Endodermal cell (in vitro differentiated cells): Measurements from ENCODE around the gene RPS6KA2. TPM values are rescaled to one million over a fixed set of nuclear protein-coding genes. Genes with fewer than 3 reads are reported as not detected.

Experiments used
- DNase-seq: peaks from one replicate; pipeline ENCODE4 v3.0.0-alpha.2; 2017
- H3K27ac ChIP-seq: 2 replicates; pipeline ENCODE4 v1.5.1; 2013; ENCODE audit warnings: mild to moderate bottlenecking, low read depth, low read length, moderate library complexity
- H3K27me3 ChIP-seq: 2 replicates; pipeline ENCODE4 v1.6.1; 2013; ENCODE audit warnings: mild to moderate bottlenecking, low read length, moderate library complexity; ENCODE audit not compliant: insufficient read depth, control insufficient read depth, poor library complexity, severe bottlenecking
- H3K36me3 ChIP-seq: 2 replicates; pipeline ENCODE4 v1.7.0; 2013; ENCODE audit warnings: mild to moderate bottlenecking, low read length, moderate library complexity; ENCODE audit not compliant: control insufficient read depth, insufficient read depth
- H3K4me1 ChIP-seq: one replicate; pipeline ENCODE4 v1.7.0; 2013; ENCODE audit warnings: low read length; ENCODE audit not compliant: control insufficient read depth, insufficient read depth
- H3K4me3 ChIP-seq: 2 replicates; pipeline ENCODE4 v1.5.1; 2013; ENCODE audit warnings: mild to moderate bottlenecking, low read length, moderate library complexity
- H3K9ac ChIP-seq: 2 replicates; pipeline ENCODE4 v1.6.1; 2013; ENCODE audit warnings: mild to moderate bottlenecking, low read length, moderate library complexity; ENCODE audit not compliant: poor library complexity, severe bottlenecking; ENCODE audit errors: extremely low read depth
- H3K9me3 ChIP-seq: 2 replicates; pipeline ENCODE4 v1.6.1; 2013; ENCODE audit warnings: mild to moderate bottlenecking, low read length, moderate library complexity; ENCODE audit not compliant: control insufficient read depth
- H3K27ac Mint-ChIP-seq: 2 replicates; pipeline ENCODE4 v1.8.0; 2020; ENCODE audit warnings: mixed read lengths
- H3K27me3 Mint-ChIP-seq: 2 replicates; pipeline ENCODE4 v1.8.0; 2021; ENCODE audit warnings: mild to moderate bottlenecking, mixed read lengths; ENCODE audit not compliant: insufficient read depth
- H3K36me3 Mint-ChIP-seq: 2 replicates; pipeline ENCODE4 v1.8.0; 2020; ENCODE audit warnings: low read depth, mixed read lengths
- H3K4me1 Mint-ChIP-seq: 2 replicates; pipeline ENCODE4 v1.8.0; 2020; ENCODE audit warnings: mixed read lengths
- H3K4me3 Mint-ChIP-seq: 2 replicates; pipeline ENCODE4 v1.8.0; 2020; ENCODE audit warnings: mild to moderate bottlenecking, moderate library complexity, mixed read lengths
- H3K9me3 Mint-ChIP-seq: 2 replicates; pipeline ENCODE4 v1.8.0; 2020; ENCODE audit warnings: mild to moderate bottlenecking, mixed read lengths
- WGBS, 2 experiments: methylation state at CpG; one replicate each; pipeline versions ENCODE4 v1.1.5 to v1.1.7; 2013; ENCODE audit warnings: missing lambda C conversion rate in 2 of 2, mixed read lengths in 1 of 2; ENCODE audit not compliant: insufficient coverage in 1 of 2, insufficient read length in 1 of 2; 5-methylcytosine and 5-hydroxymethylcytosine counted together
- total RNA-seq, 2 donors: library from RNA; stranded (reverse); fragmentation: NEBNext Ultra II Directional in 1 of 2; extraction: Animal tissue kit (Norgen Biotek cat#: 25700) in 1 of 2; gene quantifications; 2 replicates in 1 of 2; 3 replicates in 1 of 2; pipeline ENCODE4 v1.2.1, GENCODE V29; 2021
- TF ChIP-seq, protein P1 (sequence below): fragments of 200-600 bp; sonication (generic); conservative IDR thresholded peaks from 2 replicates; pipeline ENCODE4 v1.5.0; 2021; ENCODE audit warnings: antibody characterized with exemption, mild to moderate bottlenecking

The RPS6KA2 gene
- total RNA-seq, 2 donors from 2014 or later, result 17.9 to 23.9 TPM

- WGBS, 2 experiments, result 94 to 96% methylated on average over 9 of the region's 9 CpGs
These were observed 123.0 kb downstream of the RPS6KA2 start for GRCh38 chr6:166504100-166504499.

GRCh38 chr6:166503167-166503744, 123.8 kb downstream of the RPS6KA2 start:
- TF ChIP-seq, protein P1, sequence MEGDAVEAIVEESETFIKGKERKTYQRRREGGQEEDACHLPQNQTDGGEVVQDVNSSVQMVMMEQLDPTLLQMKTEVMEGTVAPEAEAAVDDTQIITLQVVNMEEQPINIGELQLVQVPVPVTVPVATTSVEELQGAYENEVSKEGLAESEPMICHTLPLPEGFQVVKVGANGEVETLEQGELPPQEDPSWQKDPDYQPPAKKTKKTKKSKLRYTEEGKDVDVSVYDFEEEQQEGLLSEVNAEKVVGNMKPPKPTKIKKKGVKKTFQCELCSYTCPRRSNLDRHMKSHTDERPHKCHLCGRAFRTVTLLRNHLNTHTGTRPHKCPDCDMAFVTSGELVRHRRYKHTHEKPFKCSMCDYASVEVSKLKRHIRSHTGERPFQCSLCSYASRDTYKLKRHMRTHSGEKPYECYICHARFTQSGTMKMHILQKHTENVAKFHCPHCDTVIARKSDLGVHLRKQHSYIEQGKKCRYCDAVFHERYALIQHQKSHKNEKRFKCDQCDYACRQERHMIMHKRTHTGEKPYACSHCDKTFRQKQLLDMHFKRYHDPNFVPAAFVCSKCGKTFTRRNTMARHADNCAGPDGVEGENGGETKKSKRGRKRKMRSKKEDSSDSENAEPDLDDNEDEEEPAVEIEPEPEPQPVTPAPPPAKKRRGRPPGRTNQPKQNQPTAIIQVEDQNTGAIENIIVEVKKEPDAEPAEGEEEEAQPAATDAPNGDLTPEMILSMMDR, result no peak
- no peak overlapping the region for H3K4me3 ChIP-seq
- H3K27me3 Mint-ChIP-seq, result no peaks in the 10 kb centered on the region
- H3K36me3 ChIP-seq, result peaks cover 10% of the 10 kb centered on the region
- H3K9me3 ChIP-seq, result no peaks in the 10 kb centered on the region
- peaks cover 37% of the 10 kb centered on the region for H3K36me3 Mint-ChIP-seq
- no peak overlapping the region for H3K27ac Mint-ChIP-seq
- no peak overlapping the region for H3K9ac ChIP-seq
- no peaks in the 10 kb centered on the region for H3K27me3 ChIP-seq
- H3K9me3 Mint-ChIP-seq, result no peaks in the 10 kb centered on the region
- H3K4me1 ChIP-seq, result no peaks in the 10 kb centered on the region
- DNase-seq, result no peak
- no peak overlapping the region for H3K4me3 Mint-ChIP-seq
- H3K27ac ChIP-seq, result no peak overlapping the region
- WGBS, 2 experiments, result 94 to 96% methylated on average over 11 to 12 of the region's 12 CpGs
- H3K4me1 Mint-ChIP-seq, result no peaks in the 10 kb centered on the region

More at GRCh38 chr6:166504100-166504499, 123.0 kb downstream of the RPS6KA2 start:
- TF ChIP-seq, protein P1, result no peak
- Histone ChIP-seq H3K27me3 (no peaks in the 10 kb centered on the region), H3K36me3 (peaks cover 10% of the 10 kb centered on the region), H3K9ac (no peak overlapping the region), H3K4me1 (no peaks in the 10 kb centered on the region), H3K9me3 (no peaks in the 10 kb centered on the region), H3K27ac (no peak overlapping the region), H3K4me3 (no peak overlapping the region)
- Mint-ChIP-seq H3K36me3 (peaks cover 29% of the 10 kb centered on the region), H3K4me1 (no peaks in the 10 kb centered on the region), H3K4me3 (no peak overlapping the region), H3K27ac (no peak overlapping the region), H3K27me3 (no peaks in the 10 kb centered on the region), H3K9me3 (no peaks in the 10 kb centered on the region)
- no peak for DNase-seq

- Histone ChIP-seq H3K36me3 (peaks cover 10% of the 10 kb centered on the region), H3K27ac (no peak overlapping the region), H3K27me3 (no peaks in the 10 kb centered on the region), H3K4me3 (no peak overlapping the region), H3K4me1 (no peaks in the 10 kb centered on the region), H3K9ac (no peak overlapping the region), H3K9me3 (no peaks in the 10 kb centered on the region)
- DNase-seq, result no peak
- H3K27ac Mint-ChIP-seq, result no peak overlapping the region
- H3K27me3 Mint-ChIP-seq, result no peaks in the 10 kb centered on the region
- TF ChIP-seq, protein P1, result no peak
- H3K36me3 Mint-ChIP-seq, result peaks cover 33% of the 10 kb centered on the region
- H3K4me1 Mint-ChIP-seq, result no peaks in the 10 kb centered on the region
- no peaks in the 10 kb centered on the region for H3K9me3 Mint-ChIP-seq
- 88 to 90% methylated on average over 11 to 14 of the region's 14 CpGs for WGBS, 2 experiments
- H3K4me3 Mint-ChIP-seq, result no peak overlapping the region
These were observed 124.6 kb downstream of the RPS6KA2 start for GRCh38 chr6:166502453-166502852.
